Activated CD4-positive, CD25-positive, alpha-beta regulatory T cell (primary cell): Measurements from ENCODE around the gene FGFR3.

ENCODE experiments used
- DNase-seq, 4 experiments: peaks; one replicate each; lab custom pipeline; 2025; lab: John Stamatoyannopoulos, UW

The FGFR3 gene

GRCh38 chr4:1788254-1788973 lies 4.7 kb upstream of the FGFR3 start:
- DNase-seq = no peak

- no peak for DNase-seq
These were observed 3.5 kb upstream of the FGFR3 start for GRCh38 chr4:1789552-1789951.

- no peak for DNase-seq
These were observed 3.1 kb upstream of the FGFR3 start for GRCh38 chr4:1790005-1790404.

- DNase-seq = no peak
These were observed 798 bp upstream of the FGFR3 start for GRCh38 chr4:1792158-1792831.

- peak in 1 of 4 experiments; percentile 8 for DNase-seq
These were observed 375 bp downstream of the FGFR3 start for GRCh38 chr4:1793496-1793840.

GRCh38 chr4:1793940-1794808 lies 1.1 kb downstream of the FGFR3 start:
- no peak for DNase-seq

GRCh38 chr4:1794809-1795298 lies 1.8 kb downstream of the FGFR3 start:
- no peak for DNase-seq

- DNase-seq = no peak
These were observed 2.5 kb downstream of the FGFR3 start for GRCh38 chr4:1795299-1796195.

GRCh38 chr4:1796486-1797204 lies 3.6 kb downstream of the FGFR3 start:
- no peak for DNase-seq

- DNase-seq = no peak
These were observed 4.3 kb downstream of the FGFR3 start for GRCh38 chr4:1797298-1797860.

GRCh38 chr4:1797861-1798579 lies 4.9 kb downstream of the FGFR3 start:
- DNase-seq = no peak

- DNase-seq = no peak
These were observed 5.7 kb downstream of the FGFR3 start for GRCh38 chr4:1798580-1799386.

- DNase-seq = no peak
These were observed 6.6 kb downstream of the FGFR3 start for GRCh38 chr4:1799387-1800375.

- DNase-seq = no peak
These were observed 7.7 kb downstream of the FGFR3 start for GRCh38 chr4:1800805-1801204.

GRCh38 chr4:1801286-1801958 lies 8.3 kb downstream of the FGFR3 start:
- no peak for DNase-seq

- no peak for DNase-seq
These were observed 9.1 kb downstream of the FGFR3 start for GRCh38 chr4:1802151-1802715.
